Measurements from ENCODE around the gene WBP2. TPM values are rescaled to one million over a fixed set of nuclear protein-coding genes. Genes with fewer than 3 reads are reported as not detected.

Gene WBP2
- total RNA-seq: 65.5 and 69.2 TPM in 2 replicates

- DNase-seq (ENCODE audit: low read depth): peak; percentile 98
- TF ChIP-seq CTCF (conservative IDR thresholded peaks at IDR 0.05; ENCODE audit: low read depth, low read length): peak; percentile 13
- H3K4me3 ChIP-seq (ENCODE audit: low read depth, low read length): peak within 1 kb of the TSS; percentile 85
Measured at GRCh38 chr17:75855310-75856061, at the start of gene WBP2. Gene WBP2, minus strand, starts transcription at chr17:75855335. Its CDS starts 38 bp downstream, at chr17:75855297.

DNA sequence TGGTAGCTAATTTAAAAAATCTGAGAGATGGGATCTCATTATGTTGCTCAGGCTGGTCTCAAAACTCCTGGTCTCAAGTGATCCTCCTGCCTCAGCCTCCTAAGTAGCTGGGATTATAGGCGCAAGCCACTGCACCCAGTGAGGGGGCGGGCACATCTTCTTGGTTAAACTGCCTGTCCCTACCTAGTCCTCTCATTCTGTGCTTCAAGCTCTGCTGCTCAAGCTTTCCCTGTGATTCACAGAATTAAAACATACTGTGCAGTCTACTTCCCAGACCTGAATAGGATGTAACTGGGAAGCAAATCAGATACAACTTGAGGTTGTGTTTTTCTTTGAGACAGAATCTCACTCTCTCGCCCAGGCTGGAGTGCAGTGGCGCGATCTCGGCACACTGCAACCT is 47.3 kb upstream of the WBP2 start:
- no peak for TF ChIP-seq CTCF (conservative IDR thresholded peaks at IDR 0.05; ENCODE audit: low read depth, low read length)
- no peak overlapping the region for H3K4me3 ChIP-seq (ENCODE audit: low read depth, low read length)
- DNase-seq (ENCODE audit: low read depth): peak; percentile 70

- DNase-seq (ENCODE audit: low read depth): no peak
- no peak overlapping the region for H3K4me3 ChIP-seq (ENCODE audit: low read depth, low read length)
Measured at GRCh38 chr17:75901727-75902126, 46.6 kb upstream of the WBP2 start.

DNA sequence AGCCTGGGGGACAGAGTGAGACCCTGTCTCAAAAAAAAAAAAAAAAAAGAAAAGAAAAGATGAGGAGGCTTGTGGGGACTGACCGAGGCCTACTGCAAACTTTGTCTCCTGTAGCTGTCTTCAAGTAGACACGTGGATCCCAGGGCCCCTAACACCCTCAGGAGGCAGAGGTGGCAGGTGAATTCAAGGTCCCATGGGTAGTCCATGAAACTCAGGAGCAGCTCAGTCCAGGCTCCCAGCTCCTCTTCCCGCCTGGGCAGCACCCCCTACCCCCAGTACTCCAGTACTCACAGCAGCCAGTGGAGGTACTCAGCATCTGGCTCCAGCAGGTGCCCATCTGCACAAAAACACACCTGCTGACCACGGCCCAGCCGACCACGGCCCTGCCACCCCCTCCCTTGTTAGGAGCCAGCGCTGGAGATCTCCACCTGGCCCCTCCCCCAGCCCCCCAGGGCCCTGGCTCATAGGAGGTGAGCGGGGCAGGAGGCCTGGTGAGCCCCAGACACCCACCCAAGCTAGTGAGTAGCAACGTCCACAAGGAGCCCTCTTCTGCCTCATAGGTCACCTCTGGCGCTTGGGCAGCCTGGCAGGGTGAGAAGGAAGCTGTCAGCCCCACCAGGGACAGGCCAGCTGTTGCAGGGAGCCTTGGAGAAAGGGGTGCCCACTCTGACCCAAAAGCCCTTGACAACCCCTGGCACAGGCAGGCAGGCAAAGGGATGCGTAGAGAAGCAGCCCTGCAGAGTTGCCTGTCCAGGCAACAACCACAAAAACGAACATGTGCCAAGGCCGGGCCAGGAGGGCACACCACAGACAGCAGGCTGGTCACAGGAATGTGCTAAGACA is 45.8 kb upstream of the WBP2 start:
- TF ChIP-seq CTCF (conservative IDR thresholded peaks at IDR 0.05; ENCODE audit: low read depth, low read length): no peak
- no peak overlapping the region for H3K4me3 ChIP-seq (ENCODE audit: low read depth, low read length)
- DNase-seq (ENCODE audit: low read depth): no peak

More at GRCh38 chr17:75901727-75902126, 46.6 kb upstream of the WBP2 start:
- TF ChIP-seq CTCF (conservative IDR thresholded peaks at IDR 0.05; ENCODE audit: low read depth, low read length): no peak

GRCh38 chr17:75899767-75900468 is 44.8 kb upstream of the WBP2 start:
- no peak overlapping the region for H3K4me3 ChIP-seq (ENCODE audit: low read depth, low read length)
- TF ChIP-seq CTCF (conservative IDR thresholded peaks at IDR 0.05; ENCODE audit: low read depth, low read length): no peak
- no peak for DNase-seq (ENCODE audit: low read depth)

DNA sequence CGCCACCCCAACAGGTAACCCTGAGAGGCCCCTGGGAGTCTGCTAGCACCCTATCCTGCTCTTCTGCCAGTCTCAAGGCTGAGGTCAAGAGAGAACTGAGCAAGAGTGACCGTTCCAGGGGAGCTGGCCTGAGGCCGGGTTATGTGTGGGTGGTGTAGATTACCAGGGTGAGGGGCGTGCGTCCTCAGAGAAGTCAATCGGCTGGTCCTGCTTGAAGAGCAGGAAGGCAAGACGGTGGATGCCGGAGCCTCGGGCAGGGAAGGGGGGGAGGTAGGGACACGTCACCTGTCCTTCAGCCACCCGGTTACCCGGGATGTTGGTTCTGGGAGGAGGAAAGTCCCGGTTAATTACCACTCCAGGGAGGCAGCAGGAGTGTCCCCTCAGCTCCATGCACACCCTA is 44.2 kb upstream of the WBP2 start:
- no peak for TF ChIP-seq CTCF (conservative IDR thresholded peaks at IDR 0.05; ENCODE audit: low read depth, low read length)
- H3K4me3 ChIP-seq (ENCODE audit: low read depth, low read length): no peak overlapping the region

More for the DNA sequence above, 44.2 kb upstream of the WBP2 start:
- DNase-seq (ENCODE audit: low read depth): no peak
